ENCODE results near the gene MRPL27.
"Not testable (repeated sequence)": the region's sequence is repeated elsewhere in the genome, so short reads cannot be mapped to it uniquely, and the experiment has no call there.

Gene MRPL27

DNA sequence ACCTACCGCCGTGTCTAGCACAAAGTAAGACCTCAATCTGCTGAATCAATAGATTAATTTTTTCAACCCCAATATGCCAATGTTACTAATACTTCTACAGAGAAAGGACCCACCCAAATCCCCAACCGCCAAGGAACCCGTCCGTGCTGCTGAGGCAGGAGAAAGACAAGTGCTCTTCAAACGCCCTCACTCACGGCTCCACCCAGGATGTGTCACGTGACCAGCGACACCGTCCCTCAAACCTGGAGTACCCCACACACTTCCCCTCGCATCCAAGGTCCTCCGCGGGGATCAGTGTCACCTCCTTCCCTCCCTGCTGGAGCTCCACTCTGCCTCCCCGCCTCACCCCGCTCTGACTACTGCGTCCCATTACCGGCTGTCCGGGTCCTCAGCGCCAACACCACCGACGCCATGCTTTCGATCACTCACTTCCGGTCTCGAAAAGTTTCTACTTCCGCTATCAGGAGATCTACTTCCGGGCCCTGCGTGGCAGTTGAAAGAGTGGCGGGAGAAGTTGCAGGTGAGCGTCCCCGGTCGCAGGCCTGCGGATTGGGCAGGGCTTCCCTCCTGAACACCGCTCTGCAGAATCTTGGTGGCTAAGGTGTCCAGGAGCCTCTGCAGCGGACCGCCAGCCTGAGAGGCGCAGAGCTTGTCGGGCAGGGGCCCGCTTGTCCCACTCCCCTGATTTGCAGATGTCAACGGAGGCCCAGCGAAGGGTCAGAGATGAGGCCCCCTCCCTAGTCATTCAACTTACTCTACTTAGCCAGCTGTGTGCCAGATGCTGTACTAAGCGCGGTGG lies at the start of gene MRPL27, which contains the start of gene EME1:
MRPL27 (minus strand) TSS at position 427 of the 799 bp plus-strand sequence; CDS start at position 413, 14 bp downstream.
EME1 (plus strand) TSS at position 472 of the 799 bp plus-strand sequence. CDS start 1,980 bp downstream, outside the sequence.
- peak; percentile 60 to 78 (median 72) for DNase-seq (ENCODE audit: low read depth in 4 of 4, low spot score in 1 of 4)

DNA sequence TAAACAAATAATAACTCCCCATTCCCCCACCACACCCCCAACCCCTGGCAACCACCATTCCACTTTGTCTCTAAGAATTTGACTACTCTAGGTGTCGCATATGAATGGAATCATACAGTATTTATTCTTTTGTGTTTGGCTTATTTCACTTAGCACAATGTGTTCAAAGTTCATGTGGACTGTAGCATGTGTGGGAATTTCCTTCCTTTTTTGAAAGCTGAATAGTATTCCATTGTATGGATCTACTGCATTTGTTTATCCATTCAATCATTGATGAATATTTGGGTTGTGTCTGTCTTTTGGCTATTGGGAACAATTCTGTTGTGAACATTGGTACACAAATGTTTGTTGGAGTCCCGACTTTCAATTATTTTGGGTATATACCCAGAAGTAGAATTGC lies 49.8 kb upstream of the MRPL27 start:
- DNase-seq (ENCODE audit: low read depth in 4 of 4, low spot score in 1 of 4): no peak

DNA sequence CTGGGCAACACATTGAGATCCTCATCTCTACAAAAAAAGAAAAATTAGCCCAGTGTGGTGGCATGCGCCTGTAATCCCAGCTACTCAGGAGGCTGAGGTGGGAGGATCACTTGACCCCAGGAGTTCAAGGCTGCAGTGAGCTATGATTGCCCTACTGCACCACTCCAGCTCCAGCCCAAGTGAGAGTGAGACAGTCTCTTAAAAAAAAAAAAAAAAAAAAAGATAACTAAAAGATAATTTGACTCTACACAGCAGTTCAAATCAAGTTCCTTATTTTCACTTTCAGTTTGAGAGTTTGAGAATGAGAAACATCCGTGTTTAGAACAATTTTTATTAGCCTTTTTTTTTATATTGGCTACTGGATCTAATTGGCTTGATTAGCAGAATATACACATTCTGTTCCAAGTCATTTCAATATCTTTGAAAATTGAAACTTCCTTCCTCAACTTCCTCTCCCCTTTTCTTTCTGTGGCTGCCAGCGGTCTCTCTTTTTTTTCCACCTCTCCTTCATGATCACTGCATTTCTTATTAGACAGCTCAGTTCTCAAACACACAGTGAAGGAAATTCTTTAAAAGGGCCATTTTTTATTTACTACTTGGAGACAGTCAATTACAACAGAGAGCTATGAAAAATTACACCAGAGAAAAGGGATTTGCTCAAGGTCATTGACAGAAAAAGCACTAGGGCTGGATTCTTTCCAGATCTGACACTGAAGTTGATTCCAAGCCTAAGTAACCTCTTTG lies 48.5 kb upstream of the MRPL27 start:
- DNase-seq (ENCODE audit: low read depth in 4 of 4, low spot score in 1 of 4): no peak

DNA sequence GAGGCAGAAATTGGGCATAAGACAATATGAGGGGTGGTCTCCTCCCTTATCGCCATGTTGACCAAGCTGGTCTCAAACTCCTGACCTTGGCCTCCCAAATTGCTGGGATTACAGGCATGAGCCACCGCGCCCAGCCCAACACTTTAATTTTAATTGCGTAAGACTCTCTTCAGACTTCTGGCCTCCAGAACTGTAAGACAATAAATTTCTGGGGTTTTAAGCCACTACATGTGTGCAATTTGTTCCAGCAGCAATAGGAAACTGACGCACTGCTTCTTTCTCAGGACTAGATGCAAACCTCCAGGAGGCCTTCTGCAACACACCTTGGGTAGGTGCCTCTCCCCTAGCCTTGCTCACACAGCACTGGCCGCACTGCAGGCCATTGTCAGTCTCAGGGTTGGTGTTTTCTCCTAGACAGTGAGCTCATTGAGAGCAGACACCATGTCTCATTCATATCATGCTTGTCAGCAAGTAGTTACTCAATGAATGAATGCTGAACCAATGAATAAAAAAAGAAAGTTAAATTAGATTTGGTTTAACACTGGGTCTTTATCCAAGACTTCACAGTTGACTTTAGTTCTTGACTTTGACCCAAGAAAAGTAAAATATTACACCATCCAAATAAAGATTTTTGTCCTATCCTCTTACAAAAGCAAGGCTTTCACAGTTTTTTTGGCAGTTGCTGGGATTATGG lies 47.6 kb upstream of the MRPL27 start:
- no peak for DNase-seq (ENCODE audit: low read depth in 4 of 4, low spot score in 1 of 4)

DNA sequence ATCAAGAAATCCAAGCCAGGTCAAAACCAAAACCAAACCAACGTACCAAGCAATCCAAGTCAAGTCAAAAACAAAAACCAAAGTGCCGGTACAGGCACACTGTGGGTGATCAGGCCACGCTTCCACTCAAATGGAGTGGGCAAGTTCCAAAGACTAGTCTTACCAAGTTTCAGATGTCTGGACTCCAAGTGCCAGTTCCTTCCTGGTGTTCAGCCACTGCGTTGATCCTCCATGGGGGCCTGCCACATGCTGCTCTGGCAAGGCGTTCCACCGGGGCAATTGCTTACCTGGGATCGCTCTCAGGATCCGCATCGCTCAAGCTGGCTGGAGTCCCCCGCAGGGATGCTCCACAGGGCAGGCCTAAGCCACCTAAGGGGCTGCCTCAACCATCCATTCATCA lies 46.6 kb upstream of the MRPL27 start:
- not testable (repeated sequence) for DNase-seq (ENCODE audit: low read depth in 4 of 4, low spot score in 1 of 4)

DNA sequence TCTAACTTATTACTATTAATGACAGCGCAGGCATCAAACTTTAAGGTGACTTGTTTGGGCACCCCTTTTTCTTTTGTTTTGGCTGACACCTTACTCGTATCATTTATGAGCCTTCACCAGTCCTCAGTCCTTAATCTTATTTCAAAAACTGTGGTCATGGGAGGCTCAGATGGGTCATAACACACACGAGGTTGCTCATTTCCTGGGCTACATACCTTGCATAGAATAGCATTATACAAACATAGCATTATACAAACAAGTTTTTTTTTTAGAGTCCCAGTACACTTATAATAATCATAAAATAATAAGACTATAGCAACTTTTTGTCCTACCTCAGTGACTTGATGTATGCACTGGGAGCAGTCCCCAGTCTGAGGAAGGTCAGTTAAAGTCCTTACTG lies 41.8 kb upstream of the MRPL27 start:
- DNase-seq (ENCODE audit: low read depth in 4 of 4, low spot score in 1 of 4): no peak

DNA sequence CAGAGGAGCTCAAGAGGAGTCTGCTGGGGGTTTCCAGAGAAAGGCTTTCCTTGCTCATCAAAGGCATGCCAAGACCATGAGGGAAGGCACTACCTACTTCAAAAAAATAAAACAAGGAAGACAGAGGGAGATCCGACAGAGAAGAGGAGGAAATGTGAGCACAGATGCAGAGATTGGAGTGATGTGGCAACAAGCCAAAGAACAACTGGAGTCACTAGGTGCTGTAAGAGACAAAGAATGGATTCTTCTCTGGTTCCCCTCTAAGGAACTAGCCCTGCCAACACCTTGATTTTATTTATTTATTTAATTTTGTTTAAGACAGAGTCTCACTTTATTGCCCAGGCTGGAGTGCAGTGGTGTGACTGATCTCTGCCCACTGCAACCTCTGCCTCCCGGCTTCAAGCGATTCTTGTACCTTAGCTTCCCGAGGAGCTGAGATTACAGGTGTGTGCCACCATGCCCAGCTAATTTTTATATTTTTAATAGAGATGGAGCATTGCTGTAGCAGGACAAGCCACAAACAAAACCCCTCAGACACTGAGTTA lies 39.3 kb upstream of the MRPL27 start:
- no peak for DNase-seq (ENCODE audit: low read depth in 4 of 4, low spot score in 1 of 4)

DNA sequence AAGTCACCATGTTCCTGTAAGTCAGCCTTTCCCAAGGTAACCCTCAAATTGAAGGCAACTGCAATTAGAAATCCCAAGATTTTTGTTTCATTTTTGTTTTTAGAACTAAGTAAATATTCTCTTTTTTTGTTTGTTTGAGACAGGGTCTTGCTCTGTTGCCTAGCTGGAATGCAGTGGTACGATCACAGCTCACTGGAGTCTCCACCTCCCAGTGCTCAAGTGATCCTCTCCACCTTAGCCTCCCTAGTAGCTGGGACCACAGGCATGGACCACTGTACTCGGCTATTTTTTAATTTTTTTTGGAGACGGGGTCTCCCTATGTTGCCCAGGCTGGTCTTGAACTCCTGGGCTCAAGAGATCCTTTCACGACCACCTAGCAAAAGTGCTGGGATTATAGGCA lies 34.9 kb upstream of the MRPL27 start:
- no peak for DNase-seq (ENCODE audit: low read depth in 4 of 4, low spot score in 1 of 4)

DNA sequence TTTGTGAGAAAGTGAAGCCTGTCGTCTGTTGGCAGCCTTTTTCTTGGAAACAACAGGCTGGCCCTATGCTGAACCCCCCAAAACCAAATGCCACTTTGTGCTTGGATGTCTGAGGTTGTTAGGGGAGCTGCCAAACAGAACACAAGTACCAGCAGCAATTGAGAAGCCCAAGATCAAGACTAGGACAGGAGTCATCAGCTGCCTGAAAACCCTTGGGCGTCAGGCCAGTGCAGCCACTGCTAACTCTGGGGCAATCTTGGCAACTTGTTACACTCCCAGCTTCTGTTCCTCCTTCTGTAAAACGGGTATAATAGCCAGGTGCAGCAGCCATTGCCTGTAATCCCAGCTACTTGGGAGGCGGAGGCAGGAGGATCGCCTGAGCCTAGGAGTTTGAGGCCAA lies 33.6 kb upstream of the MRPL27 start:
- DNase-seq (ENCODE audit: low read depth in 4 of 4, low spot score in 1 of 4): no peak

DNA sequence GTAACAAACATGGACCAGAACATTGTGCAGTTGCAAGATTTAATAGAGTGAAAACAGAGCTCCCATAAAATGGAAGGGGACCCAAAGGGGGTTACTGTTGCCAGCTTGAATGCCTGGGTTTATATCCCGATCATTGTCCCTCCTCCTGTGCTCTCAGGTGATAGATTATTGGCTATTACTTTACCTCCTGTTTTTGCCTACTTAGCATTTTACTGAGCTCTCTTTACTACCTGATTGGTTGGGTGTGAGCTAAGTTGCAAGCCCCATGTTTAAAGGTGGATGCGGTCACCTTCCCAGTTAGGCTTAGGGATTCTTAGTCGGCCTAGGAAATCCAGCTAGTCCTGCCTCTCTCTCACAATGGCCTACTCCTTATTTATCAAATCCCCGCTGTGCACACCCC lies 32.4 kb upstream of the MRPL27 start:
- not testable (repeated sequence) for DNase-seq (ENCODE audit: low read depth in 4 of 4, low spot score in 1 of 4)

DNA sequence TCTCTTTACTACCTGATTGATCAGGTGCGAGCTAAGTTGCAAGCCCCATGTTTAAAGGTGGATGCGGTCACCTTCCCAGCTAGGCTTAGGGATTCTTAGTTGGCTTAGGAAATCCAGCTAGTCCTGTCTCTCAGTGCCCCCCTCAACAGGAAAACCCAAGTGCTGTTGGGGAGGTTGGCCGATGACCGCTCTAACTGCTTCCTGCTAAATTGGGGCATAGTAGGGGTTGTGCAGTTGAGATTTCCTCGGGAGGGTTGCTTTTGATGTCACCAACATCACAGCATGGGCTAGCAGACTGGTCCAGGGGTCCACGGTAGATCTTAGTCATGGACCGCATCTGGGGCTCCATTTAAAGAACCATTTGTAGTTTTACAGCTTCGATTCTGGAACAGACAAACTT lies 26.6 kb upstream of the MRPL27 start:
- DNase-seq (ENCODE audit: low read depth in 4 of 4, low spot score in 1 of 4): not testable (repeated sequence)

DNA sequence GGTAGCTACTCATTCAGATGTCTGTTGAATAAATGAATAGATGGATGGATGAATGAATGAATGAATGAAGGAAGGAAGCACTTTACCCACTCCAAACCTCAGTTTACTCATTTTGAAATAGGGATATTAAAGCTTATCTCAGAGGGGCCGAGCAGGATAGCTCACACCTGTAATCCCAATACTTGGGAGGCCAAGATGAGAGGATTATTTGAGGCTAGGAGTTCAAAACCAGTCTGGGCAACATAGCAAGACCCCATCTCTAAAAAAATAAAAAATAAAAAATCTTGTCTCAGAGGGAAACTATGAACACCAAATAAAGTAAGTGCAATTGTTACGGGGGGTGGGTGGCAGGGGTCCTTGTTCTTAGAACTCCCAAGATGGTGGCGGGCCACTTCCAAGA lies 25.7 kb upstream of the MRPL27 start:
- DNase-seq (ENCODE audit: low read depth in 4 of 4, low spot score in 1 of 4): not testable (repeated sequence)

DNA sequence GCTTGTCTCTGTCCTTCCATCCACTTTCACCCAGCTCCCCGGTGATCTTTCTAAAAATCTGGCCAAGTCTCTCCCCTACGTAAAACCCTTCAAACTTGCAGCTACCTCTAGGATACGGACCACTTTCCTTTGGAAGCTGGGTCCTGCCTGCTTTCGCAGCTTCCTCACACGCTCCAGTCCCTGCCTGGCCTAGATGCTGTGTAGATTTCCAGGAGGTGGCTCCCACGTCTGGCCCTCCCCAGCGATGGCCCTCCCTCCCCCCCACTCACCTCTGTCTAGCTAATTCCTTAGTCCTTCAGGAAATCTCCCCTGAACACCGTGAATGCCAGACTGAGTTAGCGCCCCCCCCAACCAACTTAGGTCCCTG lies 24.9 kb upstream of the MRPL27 start:
- DNase-seq (ENCODE audit: low read depth in 4 of 4, low spot score in 1 of 4): no peak

DNA sequence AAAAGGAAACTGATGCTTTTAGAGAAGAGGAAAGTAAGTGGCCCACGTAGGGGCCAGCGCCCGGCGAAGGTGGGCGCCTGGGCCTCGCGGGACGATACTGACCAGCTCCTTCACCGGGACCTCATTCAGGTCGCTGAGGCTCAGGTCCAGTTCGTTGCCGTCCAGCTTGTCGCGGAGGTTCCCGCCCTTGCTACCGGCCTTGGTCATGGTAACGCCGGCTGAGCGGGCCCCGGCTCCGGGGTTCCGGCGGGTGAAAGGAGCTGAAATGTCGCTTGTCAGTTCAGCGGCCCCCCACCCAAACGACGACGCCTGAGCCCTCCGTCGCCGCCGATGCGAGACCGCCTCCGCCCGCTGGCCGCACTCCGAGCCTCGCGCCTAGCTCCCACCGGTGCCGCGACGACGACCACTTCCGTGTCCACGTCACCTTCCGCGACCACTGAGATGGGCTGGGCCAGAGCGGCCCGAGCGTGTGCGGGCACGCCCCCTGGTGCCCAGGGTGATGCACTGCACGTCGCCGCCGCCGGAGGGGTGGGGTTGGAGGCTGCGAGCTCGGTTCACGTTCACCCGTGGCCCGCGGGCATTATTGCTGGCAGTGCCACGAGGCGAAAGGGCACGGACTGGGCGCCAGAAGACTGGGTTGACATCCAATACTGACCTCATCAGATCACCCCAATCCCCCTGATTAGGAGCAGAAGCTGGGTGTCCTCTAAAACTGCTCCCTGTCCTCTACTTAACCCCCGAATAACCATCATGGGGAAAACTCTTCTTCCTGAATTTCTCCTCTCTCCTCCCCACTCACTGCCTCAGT lies 24.3 kb upstream of the MRPL27 start, which contains the start of gene LRRC59:
LRRC59 (minus strand) TSS at position 413 of the 808 bp plus-strand sequence; CDS start at position 207, 206 bp downstream.
- DNase-seq (ENCODE audit: low read depth in 4 of 4, low spot score in 1 of 4): peak; percentile 85 to 96 (median 86)

DNA sequence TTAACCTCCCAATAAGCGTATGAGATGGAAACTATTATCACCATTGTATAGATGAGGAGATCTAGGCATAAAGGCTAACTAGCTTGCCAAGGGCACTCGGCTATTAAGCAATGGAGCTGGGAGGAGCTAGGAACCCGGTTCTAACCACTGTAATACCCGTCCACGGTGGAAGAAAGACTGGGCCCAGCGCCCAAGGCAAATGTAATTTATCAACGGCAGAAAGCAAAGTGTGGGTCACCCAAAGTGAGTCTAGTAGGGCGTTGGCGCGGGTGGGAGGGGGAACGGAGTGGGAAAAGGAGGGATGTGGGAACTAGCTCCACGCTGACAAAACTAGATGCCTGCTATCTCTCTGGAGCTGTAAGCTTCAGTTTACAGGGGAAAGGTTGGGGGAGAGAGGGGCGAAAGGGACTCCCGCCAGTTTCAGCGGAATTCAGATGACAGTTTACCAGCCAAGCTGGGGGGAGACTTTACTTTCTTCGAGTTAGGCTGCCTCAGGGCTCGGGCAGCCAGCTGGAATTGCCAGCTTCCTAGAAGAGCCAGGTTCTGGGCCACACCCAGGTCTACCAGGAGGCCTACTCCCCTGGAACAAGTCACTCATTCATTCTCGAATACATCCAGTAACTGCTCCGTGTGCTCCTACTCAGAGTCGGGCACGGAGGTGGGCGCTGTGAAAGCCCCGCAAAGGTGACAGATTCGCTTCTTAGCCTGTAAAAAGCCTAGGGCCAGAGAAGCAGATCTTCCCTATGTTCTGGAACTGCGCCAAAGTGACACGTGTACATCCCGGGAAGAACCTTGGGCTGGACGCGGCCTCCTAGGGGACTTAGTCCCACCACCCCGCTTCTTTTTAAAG lies 23.5 kb upstream of the MRPL27 start:
- DNase-seq (ENCODE audit: low read depth in 4 of 4, low spot score in 1 of 4): no peak

DNA sequence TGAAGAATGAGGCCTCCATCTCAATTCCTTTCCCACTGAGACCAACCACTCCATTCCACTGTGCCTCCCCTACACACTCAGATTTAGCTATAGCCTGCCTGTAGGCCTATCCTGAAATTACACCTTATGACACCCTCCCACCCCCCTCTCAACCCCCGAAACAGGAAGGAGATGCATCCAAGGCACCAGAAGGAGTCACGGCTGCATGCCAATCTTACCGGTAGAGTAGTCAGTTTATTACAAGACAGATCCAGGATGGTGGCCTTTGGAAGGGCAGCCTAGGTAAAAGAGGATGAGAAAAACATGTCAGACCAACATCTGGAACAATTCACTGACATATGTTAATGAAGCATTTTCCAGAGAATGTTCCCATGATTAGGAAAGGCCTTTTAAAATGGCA lies 21.7 kb upstream of the MRPL27 start:
- no peak for DNase-seq (ENCODE audit: low read depth in 4 of 4, low spot score in 1 of 4)

DNA sequence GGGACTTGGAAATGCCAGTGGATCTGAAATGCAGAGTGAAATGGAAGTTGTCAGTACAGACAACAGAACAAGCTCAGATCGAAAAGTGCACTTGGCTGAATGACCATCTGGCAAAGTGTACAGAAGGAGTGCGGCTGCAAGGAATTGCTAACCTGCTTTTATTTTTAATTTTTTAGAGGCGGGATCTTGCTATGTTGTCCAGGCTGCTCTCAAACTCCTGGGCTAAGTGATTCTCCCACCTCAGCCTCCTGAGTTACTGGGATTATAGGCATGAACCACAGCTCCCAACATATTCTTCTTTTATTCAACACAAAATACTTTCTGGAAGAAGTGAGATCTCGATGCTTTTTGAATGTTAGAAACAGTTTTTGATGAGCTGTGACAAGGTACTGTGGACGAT lies 20.7 kb upstream of the MRPL27 start:
- no peak for DNase-seq (ENCODE audit: low read depth in 4 of 4, low spot score in 1 of 4)

DNA sequence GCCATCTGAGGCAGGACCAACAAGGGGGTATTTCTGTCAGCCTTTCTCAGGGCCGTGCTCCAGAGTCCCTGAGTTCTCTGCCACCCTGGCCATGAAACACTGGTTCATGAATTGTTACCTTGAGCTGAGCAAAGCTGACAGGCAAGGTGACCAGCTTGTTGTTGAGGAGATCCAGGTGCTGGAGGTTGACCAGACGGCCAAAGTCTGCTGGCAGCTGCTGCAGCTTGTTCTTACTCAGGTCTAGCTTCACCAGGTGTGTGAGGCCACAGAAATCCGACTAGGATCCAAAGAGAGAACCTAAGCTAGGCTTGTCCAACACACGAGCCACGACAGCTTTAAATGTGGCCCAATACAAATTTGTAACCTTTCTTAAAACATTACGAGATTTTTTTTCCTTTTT lies 19.6 kb upstream of the MRPL27 start:
- DNase-seq (ENCODE audit: low read depth in 4 of 4, low spot score in 1 of 4): no peak

DNA sequence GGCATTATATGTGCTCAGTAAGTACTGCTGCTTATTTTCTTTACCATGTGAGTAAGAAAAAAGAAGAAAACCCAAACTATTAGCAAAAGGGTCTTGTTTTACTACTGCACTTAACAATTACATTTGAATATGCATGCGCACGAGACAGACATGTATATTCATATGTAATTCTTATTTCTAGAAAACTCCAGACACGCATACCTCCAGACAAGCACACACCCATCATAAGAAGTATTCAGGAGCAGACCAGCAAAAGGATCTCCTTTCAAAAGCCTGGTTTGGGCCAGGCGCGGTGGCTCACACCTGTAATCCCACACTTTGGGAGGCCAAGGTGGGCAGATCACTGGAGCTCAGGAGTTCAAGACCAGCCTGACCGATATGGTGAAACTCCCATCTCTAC lies 16.6 kb upstream of the MRPL27 start:
- no peak for DNase-seq (ENCODE audit: low read depth in 4 of 4, low spot score in 1 of 4)

DNA sequence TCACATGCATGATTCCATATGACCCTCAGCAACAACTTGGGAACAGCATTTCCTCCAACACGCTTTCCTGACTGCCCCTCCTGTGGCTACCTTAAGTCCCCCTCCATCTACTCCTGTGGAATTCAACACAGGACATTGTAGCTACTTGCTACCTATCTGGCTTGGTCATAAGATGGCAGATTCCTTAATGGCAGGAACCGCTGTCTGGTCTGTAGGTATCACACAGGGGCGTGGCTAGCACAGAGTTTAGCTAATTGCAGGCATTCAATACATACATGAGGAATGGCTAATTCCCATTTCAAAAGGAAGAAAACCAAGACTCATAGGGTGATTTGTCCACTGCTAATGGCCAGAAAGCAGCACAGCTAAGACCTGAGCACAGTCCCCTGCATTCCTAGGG lies 15.7 kb upstream of the MRPL27 start:
- DNase-seq (ENCODE audit: low read depth in 4 of 4, low spot score in 1 of 4): no peak
